ENCODE results near the gene VWF.

- TF ChIP-seq CTCF (IDR thresholded peaks at IDR 0.05) (no peak), EZH2 (IDR thresholded peaks at IDR 0.05; ENCODE audit: borderline replicate concordance, insufficient read depth, low read depth, low read length, poor library complexity, severe bottlenecking) (no peak)
Observed at GRCh38 chr12:5912011-5912410, 212.5 kb downstream of the VWF start.
